Erythroblast (primary cell): ENCODE measurements around the gene JAZF1.

Source experiments
- GATA1 ChIP-seq: IDR thresholded peaks from 2 replicates; pipeline ENCODE4 v1.6.1; 2011; ENCODE audit warnings: low read depth, mild to moderate bottlenecking, control low read depth, low read length, moderate library complexity
- POLR2A ChIP-seq: IDR thresholded peaks from 2 replicates; pipeline ENCODE4 v1.6.1; 2011; ENCODE audit warnings: mild to moderate bottlenecking, low read length

GRCh38 chr7:28145931-28146330 is 34.7 kb downstream of the JAZF1 start:
- TF ChIP-seq POLR2A: no peak
- no peak for TF ChIP-seq GATA1
